ENCODE measurements around the gene POLR1A.

The POLR1A gene

DNA sequence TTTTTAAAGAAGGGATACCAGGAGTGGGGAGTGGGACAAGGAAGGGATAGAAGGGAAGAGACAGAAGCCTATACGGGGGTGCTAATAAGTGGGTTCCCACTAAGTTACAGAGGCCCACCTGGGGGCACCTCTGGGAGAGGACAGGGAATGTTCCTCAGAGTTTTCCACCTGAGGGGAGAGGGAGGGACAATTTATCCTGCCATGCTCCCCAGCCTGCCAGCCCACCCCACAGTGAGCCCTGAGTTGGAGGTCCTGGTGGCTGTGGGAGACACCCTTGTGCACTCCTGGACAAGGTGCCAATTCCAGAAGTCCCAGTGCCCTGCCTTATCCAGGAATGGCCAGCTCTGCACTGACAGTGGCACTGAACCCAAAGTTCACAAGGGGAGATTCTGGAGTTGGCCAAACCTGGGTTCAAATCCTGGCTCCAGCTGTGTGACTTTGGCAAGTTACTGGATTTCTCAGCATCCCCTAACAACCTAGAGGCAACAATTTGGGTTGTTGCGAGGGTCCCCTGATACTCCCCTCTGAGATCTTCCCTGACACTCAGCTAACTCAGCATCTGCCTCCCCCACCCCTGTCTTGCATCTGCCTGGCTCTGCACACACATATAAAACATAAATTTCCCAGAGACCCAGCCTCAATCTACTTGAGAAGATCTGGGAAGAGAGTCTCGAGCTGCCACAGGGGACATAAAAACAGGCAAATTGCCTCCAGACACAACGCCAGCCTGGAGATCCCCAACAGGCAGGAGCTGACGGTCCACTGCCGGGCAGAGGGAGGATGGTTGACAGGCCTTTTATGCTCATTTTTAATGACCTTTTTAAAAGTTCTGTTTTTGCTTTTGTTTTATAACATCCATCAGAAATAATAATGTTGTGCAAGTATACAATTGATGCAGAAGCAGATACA lies 118.2 kb downstream of the POLR1A start:
- Histone ChIP-seq H3K4me3 (ENCODE audit: low read length) (no peak overlapping the region), H3K27ac (ENCODE audit: low read length) (no peak overlapping the region), H3K36me3 (replicated peaks; ENCODE audit: low read depth, low read length) (no peaks in the 10 kb centered on the region), H3K9ac (ENCODE audit: low read length) (no peak overlapping the region), H3K4me2 (ENCODE audit: low read length) (no peak overlapping the region), H3K9me3 (ENCODE audit: insufficient read depth, low read length) (no peaks in the 10 kb centered on the region), H3K4me1 (ENCODE audit: low read length) (peaks cover under 1% of the 10 kb centered on the region; the same call in 1 of the 2 replicates), H2AFZ (ENCODE audit: low read depth, low read length) (no peak overlapping the region), H4K20me1 (ENCODE audit: insufficient read depth, low read length) (no peaks in the 10 kb centered on the region), H3K79me2 (ENCODE audit: low read length) (no peaks in the 10 kb centered on the region), H3K27me3 (ENCODE audit: low read depth, low read length) (no peaks in the 10 kb centered on the region)
- TF ChIP-seq EZH2phosphoT487 (IDR thresholded peaks at IDR 0.05; ENCODE audit: low read depth): no peak
- TF ChIP-seq, protein P1, sequence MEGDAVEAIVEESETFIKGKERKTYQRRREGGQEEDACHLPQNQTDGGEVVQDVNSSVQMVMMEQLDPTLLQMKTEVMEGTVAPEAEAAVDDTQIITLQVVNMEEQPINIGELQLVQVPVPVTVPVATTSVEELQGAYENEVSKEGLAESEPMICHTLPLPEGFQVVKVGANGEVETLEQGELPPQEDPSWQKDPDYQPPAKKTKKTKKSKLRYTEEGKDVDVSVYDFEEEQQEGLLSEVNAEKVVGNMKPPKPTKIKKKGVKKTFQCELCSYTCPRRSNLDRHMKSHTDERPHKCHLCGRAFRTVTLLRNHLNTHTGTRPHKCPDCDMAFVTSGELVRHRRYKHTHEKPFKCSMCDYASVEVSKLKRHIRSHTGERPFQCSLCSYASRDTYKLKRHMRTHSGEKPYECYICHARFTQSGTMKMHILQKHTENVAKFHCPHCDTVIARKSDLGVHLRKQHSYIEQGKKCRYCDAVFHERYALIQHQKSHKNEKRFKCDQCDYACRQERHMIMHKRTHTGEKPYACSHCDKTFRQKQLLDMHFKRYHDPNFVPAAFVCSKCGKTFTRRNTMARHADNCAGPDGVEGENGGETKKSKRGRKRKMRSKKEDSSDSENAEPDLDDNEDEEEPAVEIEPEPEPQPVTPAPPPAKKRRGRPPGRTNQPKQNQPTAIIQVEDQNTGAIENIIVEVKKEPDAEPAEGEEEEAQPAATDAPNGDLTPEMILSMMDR (IDR thresholded peaks at IDR 0.05; ENCODE audit: low read depth, low read length): no peak

DNA sequence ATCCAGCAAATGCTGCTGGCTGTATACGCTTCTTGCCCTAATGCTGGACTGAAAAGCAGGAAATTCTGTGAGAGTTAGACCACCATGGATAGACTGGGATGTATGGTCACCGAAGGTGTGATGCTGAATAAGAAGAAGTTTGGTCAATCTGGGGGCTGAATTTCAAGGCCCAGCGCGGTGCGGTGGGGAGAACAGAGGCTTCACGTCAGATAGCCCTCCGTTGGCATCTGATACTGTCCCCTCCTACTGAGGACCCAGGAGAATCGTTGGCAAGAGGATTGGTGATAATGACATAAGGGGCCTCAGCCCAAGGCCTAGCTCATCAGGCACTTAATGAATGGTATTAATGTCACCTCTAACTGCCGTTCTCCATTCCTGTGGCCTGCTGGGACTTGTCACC lies 119.6 kb downstream of the POLR1A start:
- H3K9ac ChIP-seq (ENCODE audit: low read length): no peak overlapping the region
- H4K20me1 ChIP-seq (ENCODE audit: insufficient read depth, low read length): no peaks in the 10 kb centered on the region
- no peaks in the 10 kb centered on the region for H3K36me3 ChIP-seq (replicated peaks; ENCODE audit: low read depth, low read length)
- H3K27me3 ChIP-seq (ENCODE audit: low read depth, low read length): no peaks in the 10 kb centered on the region
- no peak for TF ChIP-seq EZH2phosphoT487 (IDR thresholded peaks at IDR 0.05; ENCODE audit: low read depth)
- TF ChIP-seq, protein P1 (IDR thresholded peaks at IDR 0.05; ENCODE audit: low read depth, low read length): no peak
- no peak overlapping the region for H2AFZ ChIP-seq (ENCODE audit: low read depth, low read length)
- H3K4me3 ChIP-seq (ENCODE audit: low read length): no peak overlapping the region
- H3K4me2 ChIP-seq (ENCODE audit: low read length): no peak overlapping the region
- no peak overlapping the region for H3K27ac ChIP-seq (ENCODE audit: low read length)
- H3K9me3 ChIP-seq (ENCODE audit: insufficient read depth, low read length): no peaks in the 10 kb centered on the region
- no peaks in the 10 kb centered on the region for H3K79me2 ChIP-seq (ENCODE audit: low read length)
- H3K4me1 ChIP-seq (ENCODE audit: low read length): no peaks in the 10 kb centered on the region

DNA sequence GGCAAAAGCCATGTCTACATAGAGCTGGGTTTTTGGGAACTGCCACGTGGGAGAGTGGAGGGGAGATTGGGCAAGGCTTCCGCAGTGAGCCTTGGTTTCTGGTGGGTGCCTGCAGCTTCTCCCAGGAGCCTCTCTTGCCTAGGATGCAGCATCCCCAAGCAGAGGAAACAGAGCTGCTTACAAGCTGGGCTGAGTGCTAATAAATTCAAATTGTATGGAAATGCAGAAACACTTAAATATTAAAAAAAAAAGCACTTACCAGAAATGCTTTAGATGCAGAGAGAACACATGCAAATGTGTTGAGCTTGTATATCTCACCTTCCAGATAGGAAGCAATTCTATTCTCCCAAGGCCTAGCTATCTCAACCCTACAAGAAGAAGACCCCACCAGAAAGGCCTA lies 120.9 kb downstream of the POLR1A start:
- Histone ChIP-seq H4K20me1 (ENCODE audit: insufficient read depth, low read length) (no peaks in the 10 kb centered on the region), H3K4me3 (ENCODE audit: low read length) (no peak overlapping the region), H3K4me1 (ENCODE audit: low read length) (peaks cover 3% of the 10 kb centered on the region), H3K79me2 (ENCODE audit: low read length) (no peaks in the 10 kb centered on the region), H2AFZ (ENCODE audit: low read depth, low read length) (no peak overlapping the region), H3K36me3 (replicated peaks; ENCODE audit: low read depth, low read length) (no peaks in the 10 kb centered on the region), H3K9me3 (ENCODE audit: insufficient read depth, low read length) (no peaks in the 10 kb centered on the region), H3K27ac (ENCODE audit: low read length) (no peak overlapping the region), H3K27me3 (ENCODE audit: low read depth, low read length) (no peaks in the 10 kb centered on the region), H3K9ac (ENCODE audit: low read length) (no peak overlapping the region), H3K4me2 (ENCODE audit: low read length) (no peak overlapping the region)
- no peak for TF ChIP-seq EZH2phosphoT487 (IDR thresholded peaks at IDR 0.05; ENCODE audit: low read depth)
- TF ChIP-seq, protein P1 (IDR thresholded peaks at IDR 0.05; ENCODE audit: low read depth, low read length): no peak

GRCh38 chr2:85983766-85984165 lies 121.9 kb downstream of the POLR1A start:
- no peak for TF ChIP-seq EZH2phosphoT487 (IDR thresholded peaks at IDR 0.05; ENCODE audit: low read depth)
- TF ChIP-seq, protein P1 (IDR thresholded peaks at IDR 0.05; ENCODE audit: low read depth, low read length): no peak
- peaks cover 13% of the 10 kb centered on the region for H3K4me1 ChIP-seq (ENCODE audit: low read length)
- no peak overlapping the region for H2AFZ ChIP-seq (ENCODE audit: low read depth, low read length)
- H4K20me1 ChIP-seq (ENCODE audit: insufficient read depth, low read length): no peaks in the 10 kb centered on the region
- H3K9ac ChIP-seq (ENCODE audit: low read length): no peak overlapping the region
- H3K9me3 ChIP-seq (ENCODE audit: insufficient read depth, low read length): no peaks in the 10 kb centered on the region
- no peak overlapping the region for H3K4me3 ChIP-seq (ENCODE audit: low read length)
- H3K27me3 ChIP-seq (ENCODE audit: low read depth, low read length): no peaks in the 10 kb centered on the region
- no peaks in the 10 kb centered on the region for H3K79me2 ChIP-seq (ENCODE audit: low read length)
- no peak overlapping the region for H3K27ac ChIP-seq (ENCODE audit: low read length)
- H3K36me3 ChIP-seq (replicated peaks; ENCODE audit: low read depth, low read length): no peaks in the 10 kb centered on the region
- H3K4me2 ChIP-seq (ENCODE audit: low read length): no peak overlapping the region
